Astrocyte (in vitro differentiated cells and primary cell): ENCODE results near the gene CD320.

Source experiments
- CTCF ChIP-seq: IDR thresholded peaks from 2 replicates; pipeline ENCODE4 v1.5.1; 2011; ENCODE audit warnings: low read depth, mild to moderate bottlenecking, inconsistent platforms, low read length, moderate library complexity; ENCODE audit not compliant: insufficient read depth
- EZH2 ChIP-seq: IDR thresholded peaks from 2 replicates; pipeline ENCODE4 v1.6.1; 2012; ENCODE audit warnings: mild to moderate bottlenecking, low read length, inconsistent platforms; ENCODE audit not compliant: insufficient read depth

- TF ChIP-seq CTCF, result no peak
- no peak for TF ChIP-seq EZH2
These were observed 51.7 kb downstream of the CD320 start for GRCh38 chr19:8256276-8257051.
